ENCODE results near the gene CENPX. TPM values are rescaled to one million over a fixed set of nuclear protein-coding genes. Genes with fewer than 3 reads are reported as not detected.

The CENPX gene
- polyA plus RNA-seq, 3 donors = 38.7 to 51.4 (median 48.5) TPM

GRCh38 chr17:82014432-82014831 lies 8.2 kb downstream of the CENPX start:
- DNase-seq = no peak

- DNase-seq = no peak
These were observed 8.8 kb downstream of the CENPX start for GRCh38 chr17:82013772-82014321.

- DNase-seq = no peak
These were observed 9.3 kb downstream of the CENPX start for GRCh38 chr17:82013341-82013740.

DNA sequence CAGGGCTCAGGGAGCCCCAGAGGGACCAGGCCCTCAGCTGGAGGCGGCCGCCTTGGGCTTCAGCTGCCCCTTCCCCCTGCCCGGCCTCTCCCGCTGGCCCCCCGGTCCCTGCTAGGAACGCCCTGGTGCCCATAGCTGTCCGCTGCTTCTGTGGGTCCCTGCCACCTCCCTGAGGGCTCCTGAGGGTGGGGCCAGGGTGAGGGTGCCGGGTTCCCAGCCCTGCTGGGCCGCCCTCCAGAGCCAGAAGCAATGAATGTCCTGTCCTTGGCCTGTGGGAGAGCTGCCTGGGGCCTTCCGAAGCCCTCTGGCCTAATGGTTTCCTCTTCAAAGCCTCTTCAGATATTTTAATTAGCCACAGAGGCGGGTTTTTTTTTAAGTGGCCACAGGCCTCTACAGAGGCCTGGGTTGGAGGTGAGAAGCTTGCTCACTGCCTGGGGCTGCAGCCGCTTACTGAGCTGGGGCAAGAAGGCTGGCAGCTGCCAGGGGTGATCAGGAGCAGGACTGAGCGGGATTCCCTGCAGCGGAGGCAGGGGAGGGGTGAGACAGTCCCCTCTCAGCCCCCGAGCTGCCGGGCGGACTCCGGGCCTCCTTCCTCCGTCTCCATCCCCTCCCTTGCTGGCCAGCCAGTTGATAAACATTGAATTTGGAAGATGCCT lies 9.9 kb downstream of the CENPX start:
- DNase-seq = no peak

DNA sequence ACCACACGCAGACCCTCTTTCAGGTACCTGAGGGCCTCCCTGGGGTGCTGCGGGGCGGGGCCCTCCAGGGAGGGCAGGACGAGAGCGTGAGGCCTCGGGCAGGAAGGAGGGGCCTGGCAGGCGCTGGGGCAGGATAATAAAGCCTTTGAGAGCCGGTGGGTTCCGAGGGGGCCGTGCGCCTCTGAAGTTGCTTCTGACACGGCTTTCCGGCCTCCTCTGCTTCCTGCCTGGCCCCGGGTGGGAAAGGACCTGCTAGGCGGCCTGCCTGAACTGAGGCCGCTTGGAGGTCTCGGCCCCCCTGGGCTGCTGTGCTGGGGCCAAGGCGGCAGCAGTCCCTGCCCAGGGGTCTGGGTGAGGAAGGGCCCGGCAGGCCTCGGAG lies 10.4 kb downstream of the CENPX start:
- DNase-seq = no peak

- no peak for DNase-seq
These were observed 11.0 kb downstream of the CENPX start for GRCh38 chr17:82011617-82012187.

- DNase-seq = no peak
These were observed 11.8 kb downstream of the CENPX start for GRCh38 chr17:82010575-82011525.

GRCh38 chr17:82009413-82009812 lies 13.3 kb downstream of the CENPX start:
- DNase-seq = no peak

GRCh38 chr17:82008941-82009405 lies 13.7 kb downstream of the CENPX start:
- DNase-seq = no peak

DNA sequence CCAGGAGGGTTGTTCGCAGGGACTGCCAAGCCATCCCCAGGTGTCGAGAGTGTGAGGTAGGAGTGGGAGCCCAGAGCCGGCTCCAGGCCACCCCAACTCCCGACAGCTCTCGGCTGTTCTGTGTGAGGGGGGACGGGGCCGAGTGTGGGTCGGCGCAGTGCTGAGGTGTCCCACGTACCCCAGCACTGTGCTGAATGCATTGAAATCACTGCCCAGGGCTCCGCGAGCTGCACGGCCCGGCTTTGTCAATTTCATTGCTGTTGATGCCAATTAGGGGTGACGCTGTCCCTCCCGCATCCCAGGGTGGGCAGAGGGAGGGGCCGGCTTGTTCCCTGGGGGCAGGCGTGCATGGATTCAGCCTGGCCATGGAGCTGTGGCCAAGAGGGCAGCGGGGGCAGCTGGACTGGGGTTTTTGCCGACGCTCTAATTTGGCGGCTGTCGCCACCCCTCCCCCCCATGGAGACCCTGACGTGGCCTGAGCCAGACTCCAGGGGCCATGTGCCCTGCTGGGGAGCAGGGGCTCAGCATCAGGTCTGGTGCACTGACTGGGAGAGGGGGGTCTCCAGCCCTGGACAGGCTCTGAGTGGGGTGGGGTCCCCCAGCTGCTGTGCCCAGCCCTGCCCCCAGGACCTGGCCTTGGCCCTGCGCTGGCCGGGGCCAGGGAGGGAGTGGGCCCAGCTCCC lies 14.3 kb downstream of the CENPX start:
- no peak for DNase-seq

- no peak for DNase-seq
These were observed 15.0 kb downstream of the CENPX start for GRCh38 chr17:82007495-82008257.

DNA sequence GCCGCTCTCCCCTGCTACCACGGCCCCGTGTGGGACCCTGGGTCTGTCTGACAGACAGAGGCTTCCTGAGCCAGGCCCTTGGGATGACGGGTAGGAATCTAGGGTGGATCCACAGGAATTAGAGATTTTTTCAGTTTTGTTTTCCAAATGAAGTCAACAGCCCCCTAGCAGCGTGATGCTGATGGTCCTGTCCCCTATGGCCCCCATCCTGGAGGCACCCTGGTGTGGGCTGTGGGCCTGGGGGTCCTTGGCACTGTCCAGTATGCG lies 15.5 kb downstream of the CENPX start:
- DNase-seq = no peak

DNA sequence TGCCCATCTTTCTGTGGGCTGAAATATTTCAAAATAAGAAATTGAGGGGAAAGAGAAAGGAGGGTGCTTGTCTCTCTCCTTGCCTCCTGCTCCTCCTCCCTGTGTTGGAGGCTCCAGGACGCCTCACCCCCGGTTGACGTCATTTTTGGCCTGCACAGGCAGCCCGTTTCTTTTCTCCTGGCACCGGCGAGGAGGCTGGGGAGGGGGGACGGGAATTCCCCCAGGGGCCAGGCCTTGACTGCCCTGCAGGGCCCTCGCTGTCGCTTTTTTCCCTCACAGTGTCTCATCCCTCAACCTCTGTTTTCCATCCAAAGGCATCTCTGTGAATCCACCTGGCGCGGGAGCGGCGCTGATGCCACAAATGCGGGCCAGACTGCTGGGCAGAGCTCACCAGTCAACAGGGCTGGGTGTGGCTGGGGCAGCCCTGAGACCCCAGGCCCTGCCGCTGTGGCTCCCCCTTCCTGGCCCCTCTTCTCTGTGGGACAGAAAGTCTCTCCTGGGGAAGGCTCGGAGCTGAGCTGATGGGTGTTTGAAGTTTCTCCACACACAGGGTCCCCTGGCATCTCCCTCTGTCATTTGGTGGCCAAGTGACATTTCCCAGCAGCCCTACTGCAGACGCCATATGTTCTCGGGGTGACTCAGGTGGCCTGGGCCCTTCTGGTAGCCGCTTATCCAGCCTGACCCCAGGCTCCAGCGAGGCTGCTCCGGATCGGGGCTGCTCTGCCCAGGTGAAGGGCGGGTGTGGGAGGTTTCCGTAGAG lies 16.0 kb downstream of the CENPX start:
- no peak for DNase-seq

GRCh38 chr17:82005701-82006348 lies 16.9 kb downstream of the CENPX start:
- no peak for DNase-seq

DNA sequence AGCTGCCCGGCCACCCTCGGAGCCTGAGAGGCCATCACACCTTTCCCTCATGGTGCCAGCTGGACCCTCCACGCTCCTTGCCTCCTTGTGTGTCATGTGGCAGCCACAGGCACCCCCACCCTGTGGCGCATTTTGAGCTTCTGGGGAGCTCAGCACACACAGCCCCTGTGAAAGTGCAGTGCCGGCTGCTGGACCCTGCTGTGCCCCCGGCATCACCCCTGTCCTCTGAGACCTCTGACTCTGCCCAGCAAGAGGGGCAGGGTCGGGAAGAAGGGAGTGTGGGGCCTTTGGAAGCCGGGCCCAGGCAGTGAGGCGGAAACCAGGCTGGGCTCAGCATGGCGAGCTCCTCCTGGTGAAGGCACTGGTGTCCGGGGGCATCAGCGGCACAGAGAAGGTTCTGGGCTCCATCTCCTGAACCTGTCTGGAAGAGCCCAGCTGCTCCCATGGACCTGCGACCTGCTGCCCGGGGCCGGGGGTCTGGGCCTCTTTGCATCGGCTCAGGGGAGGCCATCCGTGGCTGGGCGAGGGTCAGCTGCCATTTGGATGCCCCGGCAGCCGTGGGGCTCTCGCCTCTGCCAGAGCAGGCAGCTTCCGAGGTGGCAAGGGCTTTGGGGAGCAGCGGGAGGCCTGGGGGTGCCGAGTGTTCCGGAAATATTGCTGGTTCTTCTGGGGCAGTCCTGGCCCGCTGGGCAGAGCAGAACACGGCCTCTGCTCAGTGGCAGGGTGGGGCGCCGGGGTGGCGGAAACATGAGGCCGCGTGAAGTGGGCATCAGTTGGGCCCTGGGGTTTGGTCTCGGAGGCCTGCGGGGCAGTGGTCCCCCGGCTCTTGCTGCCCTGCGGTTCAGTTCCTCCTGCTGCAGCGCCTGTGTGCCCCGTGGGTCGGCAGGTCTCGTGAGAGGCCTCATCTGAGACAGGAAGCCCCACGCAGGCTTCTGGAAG lies 17.9 kb downstream of the CENPX start:
- DNase-seq = no peak

DNA sequence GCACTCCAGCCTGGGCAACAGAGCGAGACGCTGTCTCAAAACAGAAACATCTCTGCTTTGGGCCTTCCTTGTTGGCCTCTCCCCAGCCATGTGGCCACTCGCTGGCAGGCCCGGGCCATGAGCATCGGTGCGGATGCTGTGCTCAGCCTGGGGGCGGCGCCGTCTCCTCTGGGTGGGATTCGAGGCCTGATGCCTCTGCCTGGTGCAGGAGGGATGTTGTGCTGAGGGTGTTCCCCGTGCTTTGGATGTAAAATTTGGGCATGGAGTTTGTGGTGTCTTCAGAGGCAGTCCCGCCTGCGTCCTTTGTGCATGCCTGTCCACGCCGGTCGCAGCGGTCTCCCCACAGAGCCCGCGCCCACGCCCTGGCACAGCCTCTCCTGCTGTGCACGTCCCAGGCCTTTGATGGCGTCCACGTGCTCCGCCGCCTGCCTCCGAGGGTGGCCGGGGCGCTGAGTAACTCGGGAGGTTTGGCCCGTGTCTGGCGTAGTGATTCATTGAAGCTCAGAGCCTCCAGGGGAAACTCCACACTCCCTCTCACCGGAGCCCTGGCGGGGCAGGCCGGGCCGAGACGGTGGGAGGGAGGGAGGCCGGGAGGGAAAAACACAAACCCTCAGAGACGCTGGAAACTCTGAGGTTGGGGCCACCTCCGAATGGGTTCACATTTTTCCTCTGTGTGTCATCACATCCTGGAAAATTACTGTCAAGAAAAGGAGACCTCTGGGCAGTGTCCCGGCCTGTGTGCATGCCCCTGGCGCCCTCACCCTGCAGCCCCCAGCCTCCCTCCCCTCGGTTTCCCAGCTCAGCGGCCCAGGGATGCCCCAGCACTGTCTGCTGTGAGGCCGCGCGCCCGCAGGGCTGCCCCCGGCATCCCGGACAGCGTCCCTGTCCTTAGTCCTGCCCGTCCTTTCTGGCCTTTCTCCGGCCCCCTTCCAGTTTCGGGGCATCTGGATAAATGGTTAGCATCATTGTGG lies 19.0 kb downstream of the CENPX start:
- no peak for DNase-seq

DNA sequence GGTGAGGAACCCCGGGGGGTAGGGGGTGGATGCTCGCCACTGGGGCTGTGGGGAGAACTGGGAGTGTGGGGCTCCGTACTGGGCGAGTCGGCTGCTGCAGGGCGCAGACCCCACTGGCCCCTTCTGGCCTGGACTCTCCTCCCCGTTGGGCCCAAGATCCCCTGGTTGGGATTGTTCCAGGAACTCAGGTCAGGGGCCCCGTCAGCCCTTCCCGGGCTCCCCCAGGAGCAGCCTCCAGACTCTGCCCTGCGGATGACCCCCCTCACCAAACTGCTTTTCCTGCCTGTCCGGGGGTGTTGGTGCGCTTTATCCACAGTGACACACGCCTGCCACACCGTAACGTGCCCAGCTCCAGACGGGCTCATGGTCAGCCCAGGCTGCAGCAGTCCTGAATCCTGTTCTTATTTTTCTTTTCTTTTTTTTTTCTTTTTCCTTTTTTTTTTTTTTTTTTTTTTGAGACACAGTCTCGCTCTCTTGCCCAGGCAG lies 21.1 kb downstream of the CENPX start:
- no peak for DNase-seq

All from renal pelvis (tissue), 4 donors.